Loucy (cell line): ENCODE data around the gene GABBR1.
"Not testable (repeated sequence)": the region's sequence is repeated elsewhere in the genome, so short reads cannot be mapped to it uniquely, and the experiment has no call there.

ENCODE experiments used
- H2AFZ ChIP-seq: fragments of 200-600 bp; sonication (generic); 2 replicates; pipeline ENCODE4 v1.6.0; 2016; ENCODE audit warnings: antibody characterized with exemption, mild to moderate bottlenecking, low read length, moderate library complexity
- H3F3A ChIP-seq: fragments of 200-600 bp; 2 replicates; pipeline ENCODE4 v1.6.0; 2016; ENCODE audit warnings: antibody characterized with exemption, low read depth, mild to moderate bottlenecking
- H3K27me3 ChIP-seq: fragments of 200-600 bp; sonication (generic); 2 replicates; pipeline ENCODE4 v1.6.1; 2014; ENCODE audit warnings: low read length, mild to moderate bottlenecking; ENCODE audit not compliant: insufficient read depth, poor library complexity, severe bottlenecking
- H3K36me3 ChIP-seq: fragments of 200-600 bp; sonication (generic); 2 replicates; pipeline ENCODE4 v1.6.1; 2016; ENCODE audit warnings: low read length; ENCODE audit not compliant: insufficient read depth
- H3K4me1 ChIP-seq: fragments of 200-600 bp; sonication (generic); 2 replicates; pipeline ENCODE4 v1.5.1; 2014; ENCODE audit warnings: low read length, mild to moderate bottlenecking; ENCODE audit not compliant: insufficient read depth, poor library complexity, severe bottlenecking
- H3K4me2 ChIP-seq: fragments of 200-600 bp; sonication (generic); 2 replicates; pipeline ENCODE4 v1.6.0; 2014; ENCODE audit warnings: antibody characterized with exemption, low read length, low read depth, mild to moderate bottlenecking; ENCODE audit not compliant: poor library complexity, severe bottlenecking
- H3K4me3 ChIP-seq: fragments of 200-600 bp; sonication (generic); 2 replicates; pipeline ENCODE4 v1.5.1; 2014; ENCODE audit warnings: low read length, mild to moderate bottlenecking, mixed read lengths; ENCODE audit not compliant: poor library complexity, severe bottlenecking
- H3K79me2 ChIP-seq: fragments of 200-600 bp; sonication (generic); 2 replicates; pipeline ENCODE4 v1.6.1; 2014; ENCODE audit warnings: low read length; ENCODE audit not compliant: insufficient read depth
- H3K9ac ChIP-seq: fragments of 200-600 bp; sonication (generic); 2 replicates; pipeline ENCODE4 v1.6.0; 2014; ENCODE audit warnings: mild to moderate bottlenecking, low read depth, low read length, moderate library complexity; ENCODE audit not compliant: poor library complexity, severe bottlenecking
- H3K9me2 ChIP-seq: fragments of 200-600 bp; sonication (generic); replicated peaks from 2 replicates; pipeline ENCODE4 v1.6.1; 2016; ENCODE audit warnings: low read depth, low read length, mixed read lengths
- H3K9me3 ChIP-seq: fragments of 200-600 bp; sonication (generic); 2 replicates; pipeline ENCODE4 v1.6.1; 2014; ENCODE audit warnings: mild to moderate bottlenecking, antibody characterized with exemption, low read length, low read depth; ENCODE audit not compliant: insufficient read depth
- H4K20me1 ChIP-seq: fragments of 200-600 bp; sonication (generic); 2 replicates; pipeline ENCODE4 v1.6.0; 2014; ENCODE audit warnings: antibody characterized with exemption, low read length, mild to moderate bottlenecking; ENCODE audit not compliant: insufficient read depth, poor library complexity, severe bottlenecking
- EZH2phosphoT487 ChIP-seq: fragments of 200-600 bp; IDR thresholded peaks from 2 replicates; pipeline ENCODE4 v1.6.1; 2018; ENCODE audit warnings: antibody characterized with exemption, mild to moderate bottlenecking, moderate library complexity, borderline replicate concordance
- TF ChIP-seq, protein P1 (sequence below): fragments of 200-600 bp; sonication (generic); conservative IDR thresholded peaks from 2 replicates; pipeline ENCODE4 v1.5.1; 2014; ENCODE audit warnings: mild to moderate bottlenecking, antibody characterized with exemption, low read length

Gene GABBR1

DNA sequence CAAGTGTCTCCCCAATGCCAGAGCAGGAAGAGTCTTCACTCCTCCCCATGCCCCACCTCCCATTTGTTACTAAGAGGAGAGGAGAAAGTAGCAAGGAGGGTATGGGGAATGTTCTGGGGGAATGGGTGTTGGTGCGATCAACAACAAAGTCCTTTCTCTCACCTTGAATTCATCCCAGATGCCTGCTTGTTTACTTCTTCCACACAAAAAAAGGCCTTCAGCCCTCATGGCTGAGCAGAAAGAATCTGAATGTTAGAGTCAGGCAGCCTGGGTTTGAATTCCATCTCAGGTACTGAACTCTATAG lies 33.8 kb upstream of the GABBR1 start:
- TF ChIP-seq, protein P1, sequence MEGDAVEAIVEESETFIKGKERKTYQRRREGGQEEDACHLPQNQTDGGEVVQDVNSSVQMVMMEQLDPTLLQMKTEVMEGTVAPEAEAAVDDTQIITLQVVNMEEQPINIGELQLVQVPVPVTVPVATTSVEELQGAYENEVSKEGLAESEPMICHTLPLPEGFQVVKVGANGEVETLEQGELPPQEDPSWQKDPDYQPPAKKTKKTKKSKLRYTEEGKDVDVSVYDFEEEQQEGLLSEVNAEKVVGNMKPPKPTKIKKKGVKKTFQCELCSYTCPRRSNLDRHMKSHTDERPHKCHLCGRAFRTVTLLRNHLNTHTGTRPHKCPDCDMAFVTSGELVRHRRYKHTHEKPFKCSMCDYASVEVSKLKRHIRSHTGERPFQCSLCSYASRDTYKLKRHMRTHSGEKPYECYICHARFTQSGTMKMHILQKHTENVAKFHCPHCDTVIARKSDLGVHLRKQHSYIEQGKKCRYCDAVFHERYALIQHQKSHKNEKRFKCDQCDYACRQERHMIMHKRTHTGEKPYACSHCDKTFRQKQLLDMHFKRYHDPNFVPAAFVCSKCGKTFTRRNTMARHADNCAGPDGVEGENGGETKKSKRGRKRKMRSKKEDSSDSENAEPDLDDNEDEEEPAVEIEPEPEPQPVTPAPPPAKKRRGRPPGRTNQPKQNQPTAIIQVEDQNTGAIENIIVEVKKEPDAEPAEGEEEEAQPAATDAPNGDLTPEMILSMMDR = no peak
- no peak for TF ChIP-seq EZH2phosphoT487
- Histone ChIP-seq H3F3A (no peaks in the 10 kb centered on the region), H3K9ac (no peak overlapping the region), H3K27me3 (peaks cover 5% of the 10 kb centered on the region), H2AFZ (no peak overlapping the region), H3K9me2 (no peaks in the 10 kb centered on the region), H4K20me1 (no peaks in the 10 kb centered on the region), H3K79me2 (no peaks in the 10 kb centered on the region), H3K4me3 (no peak overlapping the region), H3K4me1 (no peaks in the 10 kb centered on the region), H3K4me2 (no peak overlapping the region), H3K9me3 (no peaks in the 10 kb centered on the region), H3K36me3 (no peaks in the 10 kb centered on the region)

DNA sequence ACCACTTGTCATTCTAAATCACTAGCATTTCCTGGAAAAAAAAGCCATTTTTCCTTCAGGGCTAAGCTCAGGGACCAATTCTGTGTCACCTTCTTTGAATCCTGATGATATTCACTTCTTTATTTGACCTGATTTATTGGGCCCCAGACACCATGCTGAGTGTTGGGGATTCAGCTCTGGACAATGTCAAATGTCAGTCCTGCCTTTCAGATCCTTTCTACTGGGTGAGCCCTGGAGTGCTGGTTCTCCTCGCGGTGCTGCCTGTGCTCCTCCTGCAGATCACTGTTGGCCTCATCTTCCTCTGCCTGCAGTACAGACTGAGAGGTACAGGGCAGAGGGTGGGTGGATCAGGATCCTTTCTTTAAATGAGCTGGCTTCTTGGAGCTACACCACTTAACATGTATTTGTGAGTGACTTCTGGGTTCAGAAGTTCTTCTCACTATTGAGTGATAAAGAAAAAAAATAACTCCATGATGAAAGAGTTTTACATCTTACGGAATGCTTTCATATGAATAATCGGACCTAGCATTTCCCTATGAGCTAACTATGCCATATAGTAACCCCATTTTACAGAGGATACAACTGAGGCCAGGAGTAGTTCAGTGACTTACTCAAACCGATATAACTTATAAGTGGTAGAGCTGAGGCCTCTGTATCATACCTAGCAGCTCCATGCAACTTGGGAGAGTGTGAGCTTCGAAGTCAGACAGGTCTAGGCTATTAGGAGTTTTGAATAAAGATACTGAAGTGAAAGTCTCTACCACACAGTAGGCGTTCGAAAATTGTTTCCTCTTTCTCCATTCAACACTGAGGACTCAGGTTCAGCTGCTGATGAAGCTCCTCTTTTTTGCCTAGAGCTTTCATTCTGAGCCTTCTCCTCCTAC lies 33.2 kb upstream of the GABBR1 start:
- H3K36me3 ChIP-seq = no peaks in the 10 kb centered on the region
- H3K4me2 ChIP-seq = no peak overlapping the region
- H3K9me2 ChIP-seq = no peaks in the 10 kb centered on the region
- H3K4me3 ChIP-seq = no peak overlapping the region
- H3K9ac ChIP-seq = no peak overlapping the region
- H3K4me1 ChIP-seq = no peaks in the 10 kb centered on the region
- TF ChIP-seq, protein P1 = no peak
- TF ChIP-seq EZH2phosphoT487 = no peak
- no peaks in the 10 kb centered on the region for H3K79me2 ChIP-seq
- H3F3A ChIP-seq = no peaks in the 10 kb centered on the region
- H2AFZ ChIP-seq = no peak overlapping the region
- H3K9me3 ChIP-seq = no peaks in the 10 kb centered on the region
- peaks cover under 1% of the 10 kb centered on the region for H3K27me3 ChIP-seq
- no peaks in the 10 kb centered on the region for H4K20me1 ChIP-seq

DNA sequence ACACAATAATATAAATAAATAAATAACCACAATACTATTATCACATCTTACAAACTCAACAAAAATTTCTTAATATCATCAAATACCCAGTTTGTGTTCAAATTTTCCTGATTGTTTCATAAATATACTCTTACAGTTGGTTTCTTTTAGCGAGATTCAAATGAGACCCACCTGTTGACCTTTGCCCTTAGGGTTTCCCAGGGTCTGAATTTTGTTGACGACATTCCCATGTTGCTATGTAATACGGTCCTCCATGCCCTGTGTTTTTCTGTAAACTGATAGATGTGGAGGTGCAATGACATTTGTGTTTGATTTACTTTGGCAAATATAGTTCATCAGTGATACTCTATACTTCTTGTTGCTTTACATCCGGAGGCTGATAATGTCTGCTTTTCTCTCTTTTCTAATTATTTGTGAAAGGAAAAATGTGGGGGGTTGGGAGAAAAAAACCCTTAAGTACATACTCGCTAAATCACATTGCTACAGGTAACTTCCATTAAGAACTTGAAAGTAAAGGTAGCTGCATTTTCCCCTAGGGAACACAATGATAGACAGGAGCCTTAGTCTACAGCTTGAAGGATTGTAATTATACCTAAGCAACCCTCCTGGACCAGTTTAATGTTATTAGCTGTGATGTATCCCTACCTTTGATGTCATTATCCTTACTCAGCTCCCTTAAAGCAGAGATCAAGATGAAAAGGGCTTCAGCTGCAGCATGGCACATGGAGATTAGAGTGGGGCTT lies 30.5 kb upstream of the GABBR1 start:
- H3K9ac ChIP-seq = no peak overlapping the region
- H3K9me2 ChIP-seq = no peaks in the 10 kb centered on the region
- no peaks in the 10 kb centered on the region for H3K27me3 ChIP-seq
- no peaks in the 10 kb centered on the region for H4K20me1 ChIP-seq
- H3K4me3 ChIP-seq = no peak overlapping the region
- no peak overlapping the region for H3K4me2 ChIP-seq
- H3K36me3 ChIP-seq = no peaks in the 10 kb centered on the region
- H2AFZ ChIP-seq = no peak overlapping the region
- no peaks in the 10 kb centered on the region for H3F3A ChIP-seq
- no peaks in the 10 kb centered on the region for H3K9me3 ChIP-seq
- no peaks in the 10 kb centered on the region for H3K4me1 ChIP-seq
- H3K79me2 ChIP-seq = no peaks in the 10 kb centered on the region
- no peak for TF ChIP-seq EZH2phosphoT487
- TF ChIP-seq, protein P1 = no peak

GRCh38 chr6:29661502-29662141 lies 28.6 kb upstream of the GABBR1 start:
- not testable (repeated sequence) for H3K79me2 ChIP-seq, H4K20me1 ChIP-seq, H3F3A ChIP-seq, H3K9me2 ChIP-seq, H2AFZ ChIP-seq, H3K36me3 ChIP-seq, H3K27me3 ChIP-seq, H3K4me1 ChIP-seq, H3K4me3 ChIP-seq, H3K9ac ChIP-seq, H3K4me2 ChIP-seq, H3K9me3 ChIP-seq
